Measurements from ENCODE around the gene FAM3A.
"Not testable (repeated sequence)": the region's sequence is repeated elsewhere in the genome, so short reads cannot be mapped to it uniquely, and the experiment has no call there.

The FAM3A gene

DNA sequence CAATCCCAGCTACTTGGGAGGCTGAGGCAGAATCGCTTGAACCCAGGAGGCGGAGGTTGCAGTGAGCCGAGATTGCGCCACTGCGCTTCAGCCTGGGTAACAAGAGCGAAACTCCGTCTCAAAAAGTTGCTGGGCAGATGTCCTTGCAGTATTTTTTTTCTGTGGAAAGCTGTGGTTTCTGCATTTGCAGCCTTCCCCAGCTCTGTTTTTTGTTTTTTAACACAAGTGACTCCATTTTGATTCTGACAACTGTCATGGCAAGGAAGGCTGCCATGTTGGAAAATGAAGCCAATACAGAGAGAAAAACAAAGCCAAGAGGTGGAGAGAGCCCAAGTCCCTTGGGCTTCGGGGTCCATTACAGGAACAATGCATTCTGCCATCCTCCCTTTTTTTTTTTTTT is 13.9 kb downstream of the FAM3A start:
- no peak for DNase-seq

DNA sequence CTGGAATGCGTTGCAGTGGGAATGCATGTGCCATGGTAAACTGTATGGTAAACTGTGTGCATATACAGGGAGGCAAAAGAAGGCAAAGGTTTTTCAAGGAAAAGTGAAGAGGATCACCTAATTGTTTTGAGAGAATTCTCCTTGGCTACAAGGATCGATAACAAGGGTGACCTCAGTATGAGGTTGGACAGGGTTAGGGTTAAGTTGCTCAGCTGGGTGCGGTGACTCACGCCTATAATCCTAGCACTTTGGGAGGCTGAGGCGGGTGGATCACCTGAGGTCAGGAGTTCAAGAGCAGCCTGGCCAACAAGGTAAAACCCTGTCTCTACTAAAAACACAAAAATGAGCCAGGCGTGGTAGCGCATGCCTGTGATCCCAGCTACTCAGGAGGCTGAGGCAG is 14.6 kb downstream of the FAM3A start:
- DNase-seq = not testable (repeated sequence)

DNA sequence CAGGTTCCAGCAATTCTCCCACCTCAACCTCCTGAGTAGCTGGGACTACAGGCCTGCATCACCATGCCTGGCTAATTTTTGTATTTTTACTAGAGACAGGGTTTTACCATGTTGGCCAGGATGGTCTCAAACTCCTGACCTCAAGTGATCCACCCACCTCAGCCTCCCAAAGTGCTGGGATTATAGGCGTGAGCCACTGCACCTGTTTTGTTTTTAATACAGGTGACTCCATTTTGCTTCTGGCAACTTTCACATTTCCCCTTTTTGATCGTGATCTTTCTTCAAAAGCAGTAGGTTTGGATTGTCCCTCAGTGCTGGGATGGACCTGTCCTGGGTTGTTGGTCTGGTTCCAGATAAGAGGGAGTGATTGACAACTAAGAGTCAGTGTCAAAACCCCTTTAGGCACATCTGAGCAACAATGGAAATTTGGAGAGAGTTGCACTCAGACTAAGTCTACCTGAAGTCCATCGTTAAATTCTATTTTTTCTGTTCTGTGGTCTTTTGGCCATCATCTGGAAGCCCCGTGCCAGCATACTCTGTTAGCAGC is 19.4 kb downstream of the FAM3A start:
- not testable (repeated sequence) for DNase-seq

DNA sequence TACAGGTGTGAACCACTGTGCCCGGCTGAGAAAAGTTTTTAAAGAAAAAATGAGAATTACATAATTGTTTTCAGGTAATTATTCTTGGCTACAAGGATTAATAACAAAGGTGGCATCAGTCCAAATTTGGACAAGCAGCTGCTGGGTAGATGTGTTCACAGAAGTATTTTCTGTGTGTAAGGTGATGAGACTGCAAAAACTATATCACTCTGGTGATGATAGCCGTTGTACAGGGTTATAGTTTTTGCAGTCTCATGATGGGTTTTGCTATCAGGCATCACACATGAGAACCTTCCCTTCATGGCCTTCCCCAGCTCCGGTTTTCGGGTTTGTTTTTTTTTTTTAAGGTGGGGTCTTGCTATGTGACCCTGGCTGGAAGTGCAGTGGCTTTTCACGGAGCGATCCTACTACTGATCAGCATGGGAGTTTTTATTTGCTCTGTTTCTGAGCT is 20.5 kb downstream of the FAM3A start:
- peak; percentile 89 for DNase-seq

DNA sequence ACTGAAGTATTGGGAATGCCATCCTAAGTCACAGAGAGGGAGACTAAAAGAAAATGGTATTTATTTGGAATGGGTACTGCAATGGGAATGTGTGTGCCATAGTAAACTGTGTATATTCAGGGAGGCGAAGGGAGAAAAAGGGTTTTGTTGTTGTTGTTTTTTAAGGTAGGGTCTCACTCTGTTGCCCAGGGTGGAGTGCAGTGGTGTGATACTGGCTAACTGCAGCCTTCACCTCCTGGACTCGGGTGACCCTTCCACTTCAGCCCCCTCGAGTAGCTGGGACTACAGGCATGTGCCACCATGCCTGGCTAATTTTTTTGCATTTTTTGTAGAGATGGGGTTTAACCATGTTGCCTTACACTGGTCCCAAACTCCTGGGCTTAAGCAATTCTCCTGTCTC is 21.3 kb downstream of the FAM3A start:
- no peak for DNase-seq

GRCh38 chrX:154490414-154491083 is 25.5 kb downstream of the FAM3A start, which contains the start of gene SLC10A3:
SLC10A3 (minus strand) TSS chrX:154490629; CDS start chrX:154488940, 1,689 bp downstream.
- peak; percentile 96 for DNase-seq

DNA sequence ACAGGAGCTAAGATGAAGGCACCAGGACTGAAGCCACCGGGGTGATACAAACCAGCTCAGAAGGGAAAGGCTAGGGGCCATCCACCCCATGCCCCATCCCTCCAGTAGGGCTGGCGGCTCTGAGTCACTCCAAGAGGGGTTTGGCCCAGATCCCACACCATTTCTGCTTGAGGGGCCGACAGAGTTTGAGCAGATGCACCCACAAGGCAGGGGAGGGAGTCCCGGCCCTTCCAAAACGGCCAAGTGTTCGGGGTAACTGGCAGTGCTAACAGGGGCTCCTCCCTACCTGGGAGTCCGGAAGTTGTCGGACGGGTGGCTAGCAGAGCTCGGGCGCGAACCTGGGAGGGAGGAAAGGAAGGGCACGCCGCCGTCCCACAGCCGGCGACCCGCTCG is 26.0 kb downstream of the FAM3A start:
- DNase-seq = peak; percentile 57

DNA sequence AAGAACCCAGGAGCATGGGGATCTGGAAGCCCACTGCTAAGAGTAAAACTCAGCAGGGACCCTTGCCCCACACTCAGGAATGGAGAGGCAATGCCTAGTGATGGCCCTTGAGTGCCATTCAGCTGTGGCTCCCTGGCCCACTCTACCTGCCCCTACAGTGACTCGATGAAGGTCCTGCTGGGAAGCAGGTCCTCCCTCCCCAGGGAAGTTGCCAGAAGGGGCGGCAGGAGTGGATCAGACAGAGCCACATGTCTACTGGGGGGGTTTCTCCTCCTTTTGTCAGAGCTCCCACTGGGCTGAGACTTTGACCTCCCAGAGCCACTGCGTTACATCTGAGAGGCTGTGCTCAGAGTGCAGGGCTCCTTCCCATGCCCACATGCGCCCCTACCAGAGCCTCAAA is 26.9 kb downstream of the FAM3A start:
- DNase-seq = no peak

DNA sequence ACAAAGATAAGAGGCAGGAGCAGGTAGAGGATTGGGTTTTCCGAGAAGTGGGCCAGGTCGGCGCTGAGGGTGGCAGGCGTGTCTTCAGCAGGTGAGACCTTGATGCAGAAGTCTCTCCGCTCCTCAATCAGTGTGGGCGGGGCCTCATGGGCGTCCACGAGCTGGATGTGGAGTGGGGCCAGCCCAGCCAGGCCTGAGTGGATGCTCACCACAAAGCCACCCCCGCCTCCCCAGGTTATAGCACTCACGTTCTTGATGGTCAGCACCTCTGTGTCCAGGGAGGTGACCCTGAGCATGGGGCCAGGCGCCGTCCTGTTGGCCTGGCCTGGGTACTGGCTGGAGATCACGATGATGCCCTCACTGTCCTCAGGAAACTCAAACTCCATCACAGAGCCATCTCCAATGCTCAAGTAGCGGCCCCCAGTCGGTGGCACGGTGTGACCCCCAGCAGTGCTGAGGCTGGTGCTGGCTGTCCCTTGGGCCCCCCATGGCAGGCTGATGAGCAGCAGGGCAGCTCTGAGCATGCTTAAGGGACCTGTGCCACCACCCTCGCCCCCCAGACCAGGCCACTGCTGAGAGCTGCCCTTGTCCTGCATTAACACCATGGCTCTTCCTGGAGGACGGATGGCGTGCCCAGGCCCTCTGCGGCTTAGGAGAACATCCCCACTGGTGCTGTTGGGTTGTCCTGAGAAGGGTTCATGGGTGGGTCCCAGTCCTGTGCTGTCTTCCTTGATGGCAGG is 27.5 kb downstream of the FAM3A start:
- DNase-seq = no peak

GRCh38 chrX:154487518-154488290 is 28.3 kb downstream of the FAM3A start:
- no peak for DNase-seq

GRCh38 chrX:154486396-154487207 is 29.4 kb downstream of the FAM3A start, which contains the start of gene UBL4A:
UBL4A (minus strand) TSS chrX:154486615; CDS start chrX:154486584, 31 bp downstream.
- peak; percentile 78 for DNase-seq

- DNase-seq = peak; percentile 37
Measured at GRCh38 chrX:154486052-154486395, 30.0 kb downstream of the FAM3A start.

- DNase-seq = no peak
Measured at GRCh38 chrX:154485150-154486051, 30.6 kb downstream of the FAM3A start.

GRCh38 chrX:154484255-154485149 is 31.5 kb downstream of the FAM3A start:
- DNase-seq = peak; percentile 72

GRCh38 chrX:154483325-154483724 is 32.7 kb downstream of the FAM3A start:
- no peak for DNase-seq

GRCh38 chrX:154482786-154483185 is 33.2 kb downstream of the FAM3A start:
- no peak for DNase-seq

GRCh38 chrX:154481911-154482601 is 34.0 kb downstream of the FAM3A start:
- no peak for DNase-seq

DNA sequence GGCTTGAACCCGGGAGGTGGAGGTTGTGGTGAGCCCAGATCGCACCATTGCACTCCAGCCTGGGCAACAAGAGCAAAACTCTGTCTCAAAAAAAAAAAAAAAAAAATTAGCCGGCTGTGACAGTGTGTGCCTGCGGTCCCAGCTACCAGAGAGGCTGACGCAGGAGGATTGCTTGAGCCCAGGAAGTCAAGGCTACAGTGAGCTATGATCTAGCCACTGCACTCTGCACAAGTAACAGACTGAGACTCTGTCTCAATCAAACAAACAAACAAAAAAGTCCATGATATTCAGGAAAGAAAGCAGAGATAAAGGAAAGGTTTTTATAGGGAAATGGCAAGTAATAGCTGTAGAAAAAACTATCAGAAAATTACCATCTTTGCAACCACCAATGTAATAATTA is 34.8 kb downstream of the FAM3A start:
- DNase-seq = no peak

Measured in hematopoietic multipotent progenitor cell treated with erythropoietin and hydrocortisone succinate and interleukin-3 and kit ligand, for 4 days (in vitro differentiated cells).